Measurements from ENCODE around the gene SPAG8. TPM values are rescaled to one million over a fixed set of nuclear protein-coding genes. Genes with fewer than 3 reads are reported as not detected.

Gene SPAG8, protein sequence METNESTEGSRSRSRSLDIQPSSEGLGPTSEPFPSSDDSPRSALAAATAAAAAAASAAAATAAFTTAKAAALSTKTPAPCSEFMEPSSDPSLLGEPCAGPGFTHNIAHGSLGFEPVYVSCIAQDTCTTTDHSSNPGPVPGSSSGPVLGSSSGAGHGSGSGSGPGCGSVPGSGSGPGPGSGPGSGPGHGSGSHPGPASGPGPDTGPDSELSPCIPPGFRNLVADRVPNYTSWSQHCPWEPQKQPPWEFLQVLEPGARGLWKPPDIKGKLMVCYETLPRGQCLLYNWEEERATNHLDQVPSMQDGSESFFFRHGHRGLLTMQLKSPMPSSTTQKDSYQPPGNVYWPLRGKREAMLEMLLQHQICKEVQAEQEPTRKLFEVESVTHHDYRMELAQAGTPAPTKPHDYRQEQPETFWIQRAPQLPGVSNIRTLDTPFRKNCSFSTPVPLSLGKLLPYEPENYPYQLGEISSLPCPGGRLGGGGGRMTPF
- 3.2 TPM for total RNA-seq

DNA sequence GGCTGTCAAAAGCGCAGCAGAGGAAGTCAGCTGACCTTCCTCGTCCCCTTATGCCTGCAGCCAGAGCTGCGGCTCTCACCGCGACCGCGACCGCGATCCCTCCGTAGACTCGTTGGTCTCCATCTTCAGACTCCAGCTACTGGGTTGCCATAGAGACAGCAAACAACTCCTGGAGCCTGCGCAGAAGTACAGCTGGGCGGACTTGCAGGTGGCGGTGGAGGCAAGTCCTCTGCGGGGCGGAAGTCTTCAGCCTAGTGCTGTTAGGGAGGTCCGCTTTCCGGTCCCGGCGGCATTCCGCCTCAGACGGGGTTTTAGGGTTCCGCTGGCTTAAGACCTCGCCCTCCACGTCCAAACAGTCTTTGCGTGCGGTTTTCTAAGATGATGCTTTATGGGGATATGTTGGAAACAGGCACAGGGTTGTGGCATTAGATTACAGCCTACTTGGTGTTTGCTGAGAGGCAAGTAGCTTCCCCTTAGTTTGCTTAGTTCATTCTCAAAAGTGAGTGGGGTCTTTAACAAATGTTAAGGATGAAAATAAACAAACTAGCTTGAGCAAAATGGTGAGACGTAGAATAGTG, at the start of gene SPAG8:
Gene SPAG8, minus strand, starts transcription at position 238 of the 578 bp plus-strand sequence. Its CDS starts 115 bp downstream, at position 123.
- DNase-seq (ENCODE audit: low read depth in 2 of 3, low spot score in 2 of 3) = peak; percentile 94 to 99 (median 99)

DNA sequence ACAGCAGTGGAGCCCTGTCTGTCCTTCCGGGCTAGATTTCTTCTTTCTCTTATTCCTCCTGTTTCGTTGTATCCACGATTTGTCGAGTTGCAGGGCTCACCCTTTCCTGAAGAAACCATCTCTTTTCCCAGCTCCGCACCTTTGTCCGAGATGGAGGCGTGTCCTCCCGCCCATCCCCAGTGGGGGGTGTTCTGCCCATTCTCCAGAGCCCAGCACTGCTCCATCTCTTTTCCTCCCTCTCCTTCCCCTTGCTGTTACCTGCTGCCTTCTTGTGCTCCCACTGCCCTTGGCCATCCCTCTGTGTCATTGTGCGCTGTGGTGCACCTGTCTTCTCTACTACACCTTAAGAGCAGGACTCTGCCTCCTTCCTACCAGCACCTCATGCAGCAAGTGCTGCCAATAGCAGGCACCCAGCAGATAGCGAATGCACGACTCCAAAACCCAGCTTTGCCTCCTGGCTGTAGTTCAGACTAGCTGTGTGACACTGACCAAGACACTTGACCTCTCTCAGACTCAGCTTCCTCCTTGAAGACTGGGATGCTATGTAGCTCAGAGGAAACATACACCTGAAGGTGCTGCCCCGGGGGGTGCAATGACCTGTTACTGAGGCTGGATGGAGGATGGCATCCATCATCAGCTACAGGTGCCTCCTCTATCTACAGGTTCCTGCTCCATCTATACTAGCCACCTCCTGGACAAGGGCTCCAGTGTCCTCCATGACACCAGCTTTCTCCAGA, 49.3 kb upstream of the SPAG8 start:
- DNase-seq (ENCODE audit: low read depth in 2 of 3, low spot score in 2 of 3) = no peak

DNA sequence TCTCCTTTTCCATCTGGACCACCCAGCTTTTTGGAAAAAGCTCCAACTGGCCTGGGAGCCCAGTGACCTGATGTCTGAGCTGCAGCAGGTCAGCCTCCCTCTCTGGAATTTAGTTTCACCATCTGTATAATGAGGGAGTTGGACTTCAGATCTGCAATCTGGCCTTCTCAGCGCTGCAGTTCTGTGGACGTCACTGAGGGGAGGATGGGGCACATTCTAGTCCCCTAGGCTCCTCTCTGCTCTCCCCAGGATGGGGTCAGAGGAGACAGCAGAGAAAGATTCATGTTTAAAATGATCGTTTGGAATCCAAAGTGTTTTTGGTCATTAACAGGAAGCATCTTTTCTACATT, 47.9 kb upstream of the SPAG8 start:
- DNase-seq (ENCODE audit: low read depth in 2 of 3, low spot score in 2 of 3) = no peak

DNA sequence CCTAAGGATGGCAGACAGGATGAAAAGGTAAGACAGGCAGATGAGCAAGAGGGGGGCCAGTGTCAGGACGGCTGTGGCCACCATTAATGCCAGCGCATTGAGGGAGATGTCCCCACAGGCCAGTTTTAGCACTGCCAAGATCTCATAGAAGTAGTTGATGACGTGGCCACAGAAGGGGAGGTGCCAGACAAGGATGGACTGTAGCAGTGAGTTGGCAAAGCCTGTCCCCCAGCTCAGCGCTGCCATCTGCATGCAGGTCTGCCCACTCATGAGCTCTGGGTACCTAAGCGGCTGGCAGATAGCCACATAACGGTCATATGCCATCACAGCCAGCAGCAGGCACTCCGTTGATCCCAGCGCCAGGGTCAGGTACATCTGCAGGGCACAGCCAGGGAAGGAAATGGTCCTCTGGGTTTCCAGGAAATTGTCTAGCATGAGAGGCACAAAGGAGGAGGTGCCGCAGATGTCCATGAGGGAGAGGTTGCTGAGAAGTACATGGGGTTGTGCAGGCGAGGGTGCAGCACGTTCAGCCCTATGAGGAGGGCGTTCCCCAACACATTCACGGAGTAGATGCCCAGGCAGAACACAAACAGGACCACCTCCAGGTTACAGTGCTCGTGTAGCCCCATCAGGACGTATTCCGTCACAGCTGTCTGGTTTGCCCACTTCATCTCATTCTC, 47.4 kb upstream of the SPAG8 start:
- peak in 2 of 3 donors; percentile 76 to 81 for DNase-seq (ENCODE audit: low read depth in 2 of 3, low spot score in 2 of 3)

DNA sequence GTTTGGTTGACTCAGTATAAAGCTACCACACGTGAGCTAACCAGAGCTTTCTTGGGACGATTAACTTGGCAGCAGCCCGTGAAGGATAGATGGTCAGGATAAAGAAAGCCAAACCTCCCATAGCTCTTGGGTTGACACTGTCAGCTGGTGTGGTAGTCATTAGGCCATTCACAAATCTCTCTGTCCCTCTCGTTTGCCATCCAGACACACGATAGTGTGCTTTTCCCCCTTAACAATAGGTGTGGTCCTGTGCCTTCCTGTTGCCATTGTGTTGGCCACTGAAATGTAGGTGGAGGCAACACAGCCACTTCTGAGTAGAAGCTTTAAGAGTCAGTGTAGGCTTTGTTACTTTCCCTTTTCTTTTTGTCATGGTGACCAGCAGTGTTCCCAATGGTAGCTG, 46.4 kb upstream of the SPAG8 start:
- DNase-seq (ENCODE audit: low read depth in 2 of 3, low spot score in 2 of 3) = no peak

DNA sequence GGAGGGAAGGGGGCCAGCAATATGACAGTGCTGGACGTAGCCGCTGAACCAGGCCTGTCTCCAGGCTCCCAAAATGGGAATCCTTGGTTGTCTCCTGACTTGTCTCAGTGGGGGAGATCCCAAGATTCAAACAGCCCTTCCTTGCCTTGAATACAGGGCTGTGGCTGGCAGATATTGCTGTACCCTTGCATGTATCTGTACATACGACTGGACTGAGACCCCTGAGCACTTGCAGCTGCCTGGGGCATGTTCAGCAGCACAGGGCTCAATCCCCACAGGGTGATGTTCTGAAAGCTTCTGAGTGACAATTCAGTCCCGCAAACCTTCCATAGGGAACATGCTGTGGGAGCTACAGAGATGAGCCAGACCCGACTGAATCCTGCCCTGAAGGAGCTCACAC, 44.8 kb upstream of the SPAG8 start:
- DNase-seq (ENCODE audit: low read depth in 2 of 3, low spot score in 2 of 3) = no peak

DNA sequence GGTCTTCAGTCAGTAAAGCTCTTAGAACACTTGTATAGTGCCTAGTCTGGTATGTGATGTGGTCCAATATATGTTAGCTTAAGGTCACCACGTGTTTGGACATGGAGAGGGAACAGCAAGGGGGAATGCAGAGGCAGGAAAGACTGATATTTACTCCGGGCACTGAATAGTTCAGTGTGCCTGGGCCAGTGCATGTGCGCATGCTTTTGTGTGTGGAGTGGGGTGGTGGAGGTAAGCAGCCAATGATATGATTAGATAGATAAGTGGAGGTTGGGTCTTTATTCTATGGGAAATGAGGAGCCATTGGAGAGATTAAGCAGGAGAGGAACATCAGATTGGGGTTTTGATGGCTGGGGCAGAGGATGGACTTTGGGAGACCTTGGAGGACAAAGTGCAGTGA, 44.1 kb upstream of the SPAG8 start:
- DNase-seq (ENCODE audit: low read depth in 2 of 3, low spot score in 2 of 3) = no peak

DNA sequence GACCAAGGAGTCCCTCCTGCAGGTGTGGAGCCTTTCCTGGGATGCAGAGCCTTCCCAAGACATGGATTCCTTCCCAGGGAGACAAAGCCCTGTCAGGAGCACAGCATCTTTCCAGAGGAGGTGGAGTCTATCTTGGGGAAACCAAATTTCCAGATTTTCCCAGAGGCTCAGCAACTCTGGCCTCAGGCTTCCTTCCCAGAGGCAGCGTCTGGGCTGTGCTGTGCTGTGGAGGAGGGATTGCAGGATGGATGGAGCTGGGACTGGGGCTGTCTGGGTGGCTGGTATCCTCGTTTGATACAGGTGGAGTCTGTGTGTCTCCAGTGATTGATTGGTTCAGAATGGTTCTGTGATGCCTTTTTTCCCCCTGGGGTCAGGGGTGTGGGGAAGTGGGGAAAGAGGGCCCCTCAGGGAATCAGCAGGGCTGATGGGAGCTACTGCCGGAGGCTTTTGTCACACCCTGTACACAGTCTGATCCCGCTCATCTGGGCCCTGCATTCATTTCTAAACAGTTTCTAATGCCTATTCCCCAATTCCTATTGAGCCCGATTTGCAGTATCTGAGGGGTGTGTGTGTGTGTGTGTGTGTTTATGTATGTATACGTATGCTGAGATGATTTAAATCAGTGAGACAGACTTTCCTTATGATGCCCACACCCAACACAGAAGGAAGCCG, 42.2 kb upstream of the SPAG8 start:
- DNase-seq (ENCODE audit: low read depth in 2 of 3, low spot score in 2 of 3) = no peak

DNA sequence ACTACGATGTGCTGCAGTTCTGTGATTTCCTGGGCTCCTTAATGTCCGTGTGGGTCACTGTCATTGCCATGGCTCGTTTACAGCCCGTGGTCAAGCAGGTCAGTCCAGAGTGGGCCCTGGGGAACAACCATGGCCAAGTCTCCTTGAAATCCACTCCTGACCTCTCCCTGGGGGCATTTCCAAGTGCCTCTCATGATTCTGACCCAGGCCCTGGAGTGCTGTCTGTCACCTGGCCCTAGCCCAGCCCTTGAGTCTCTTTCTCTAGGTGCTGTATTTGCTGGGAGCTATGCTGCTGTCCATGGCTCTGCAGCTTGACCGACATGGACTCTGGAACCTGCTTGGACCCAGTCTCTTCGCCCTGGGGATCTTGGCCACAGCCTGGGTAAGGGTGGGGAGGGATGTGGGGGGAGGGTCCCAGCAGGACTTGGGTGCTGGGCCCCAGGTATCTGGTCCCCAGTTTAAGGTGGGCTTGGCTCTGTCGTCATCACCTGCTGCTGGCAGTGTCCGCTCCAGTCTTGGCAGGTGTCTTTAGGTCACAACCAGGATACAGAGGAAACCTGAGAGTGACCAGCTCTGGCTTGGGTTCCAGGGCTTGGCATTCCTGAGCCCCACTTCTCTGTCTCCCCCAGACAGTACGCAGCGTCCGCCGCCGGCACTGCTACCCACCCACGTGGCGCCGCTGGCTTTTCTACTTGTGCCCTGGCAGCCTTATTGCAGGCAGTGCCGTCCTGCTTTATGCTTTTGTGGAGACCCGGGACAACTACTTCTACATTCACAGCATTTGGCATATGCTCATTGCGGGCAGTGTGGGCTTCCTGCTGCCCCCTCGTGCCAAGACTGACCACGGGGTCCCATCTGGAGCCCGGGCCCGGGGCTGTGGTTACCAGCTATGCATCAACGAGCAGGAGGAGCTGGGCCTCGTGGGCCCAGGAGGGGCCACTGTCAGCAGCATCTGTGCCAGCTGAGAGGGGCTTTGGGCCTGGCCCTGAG, 41.1 kb upstream of the SPAG8 start:
- no peak for DNase-seq (ENCODE audit: low read depth in 2 of 3, low spot score in 2 of 3)

DNA sequence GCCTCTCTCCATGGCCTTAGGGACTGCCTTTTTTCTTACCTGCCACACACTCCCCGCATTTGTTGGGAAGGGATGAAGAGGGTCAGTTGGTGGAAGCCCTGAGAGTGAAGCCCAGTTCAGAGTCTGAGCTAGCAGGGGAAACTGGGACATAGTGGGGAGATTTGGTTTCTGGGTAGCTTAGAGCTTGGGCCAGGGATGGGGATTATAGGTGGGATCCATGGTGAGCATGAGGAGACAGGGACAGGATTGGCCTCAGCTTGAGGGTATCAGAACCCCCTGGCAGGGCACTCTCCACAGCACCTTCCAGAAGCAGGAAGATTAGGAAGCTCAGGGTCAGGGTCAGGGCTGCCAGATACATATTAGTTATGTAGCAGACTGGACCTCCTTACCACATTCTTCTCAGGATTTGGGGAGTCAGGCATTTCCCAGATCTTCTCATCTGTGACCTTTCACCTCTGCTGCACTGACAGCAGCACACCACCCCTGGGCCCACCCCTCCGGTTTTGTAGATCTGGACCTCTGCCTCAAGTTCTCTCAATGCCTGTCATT, 40.3 kb upstream of the SPAG8 start:
- no peak for DNase-seq (ENCODE audit: low read depth in 2 of 3, low spot score in 2 of 3)

DNA sequence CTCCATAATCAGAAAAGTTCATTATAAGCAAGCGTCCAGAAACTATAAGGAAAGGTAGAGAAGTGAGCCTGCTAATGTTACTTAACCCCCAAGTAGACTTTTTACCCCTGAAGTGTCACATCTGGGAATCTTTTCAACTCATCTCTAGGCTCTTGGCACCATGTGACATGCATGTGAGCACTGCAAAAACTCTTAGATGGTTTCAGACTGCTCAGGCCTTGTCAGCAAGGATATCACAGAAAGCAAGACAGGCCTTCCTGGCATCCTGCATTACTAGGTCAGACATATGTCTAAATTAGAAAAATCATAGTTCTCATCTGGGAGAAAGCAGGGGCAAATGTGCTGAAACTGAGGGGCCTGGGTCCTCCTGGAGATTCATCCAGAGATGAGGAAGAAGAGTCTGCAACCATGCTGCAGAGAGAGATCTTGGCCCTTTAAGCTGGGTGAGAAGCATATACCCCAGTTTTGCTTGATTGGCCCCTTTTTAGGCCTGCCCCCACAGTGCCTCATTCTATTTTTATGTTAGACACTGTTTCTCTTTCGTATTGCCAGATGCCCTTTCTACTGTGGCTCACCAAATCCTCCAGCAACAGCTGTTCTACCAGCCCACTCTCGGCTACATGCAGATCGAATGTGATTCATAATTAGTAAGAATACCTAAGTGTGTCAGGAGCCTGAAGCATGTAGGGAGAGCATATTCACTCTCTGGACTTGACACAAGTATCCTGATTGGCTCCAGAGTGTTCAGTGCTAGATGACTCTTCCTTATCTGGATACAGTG, 35.9 kb upstream of the SPAG8 start:
- DNase-seq (ENCODE audit: low read depth in 2 of 3, low spot score in 2 of 3) = no peak

DNA sequence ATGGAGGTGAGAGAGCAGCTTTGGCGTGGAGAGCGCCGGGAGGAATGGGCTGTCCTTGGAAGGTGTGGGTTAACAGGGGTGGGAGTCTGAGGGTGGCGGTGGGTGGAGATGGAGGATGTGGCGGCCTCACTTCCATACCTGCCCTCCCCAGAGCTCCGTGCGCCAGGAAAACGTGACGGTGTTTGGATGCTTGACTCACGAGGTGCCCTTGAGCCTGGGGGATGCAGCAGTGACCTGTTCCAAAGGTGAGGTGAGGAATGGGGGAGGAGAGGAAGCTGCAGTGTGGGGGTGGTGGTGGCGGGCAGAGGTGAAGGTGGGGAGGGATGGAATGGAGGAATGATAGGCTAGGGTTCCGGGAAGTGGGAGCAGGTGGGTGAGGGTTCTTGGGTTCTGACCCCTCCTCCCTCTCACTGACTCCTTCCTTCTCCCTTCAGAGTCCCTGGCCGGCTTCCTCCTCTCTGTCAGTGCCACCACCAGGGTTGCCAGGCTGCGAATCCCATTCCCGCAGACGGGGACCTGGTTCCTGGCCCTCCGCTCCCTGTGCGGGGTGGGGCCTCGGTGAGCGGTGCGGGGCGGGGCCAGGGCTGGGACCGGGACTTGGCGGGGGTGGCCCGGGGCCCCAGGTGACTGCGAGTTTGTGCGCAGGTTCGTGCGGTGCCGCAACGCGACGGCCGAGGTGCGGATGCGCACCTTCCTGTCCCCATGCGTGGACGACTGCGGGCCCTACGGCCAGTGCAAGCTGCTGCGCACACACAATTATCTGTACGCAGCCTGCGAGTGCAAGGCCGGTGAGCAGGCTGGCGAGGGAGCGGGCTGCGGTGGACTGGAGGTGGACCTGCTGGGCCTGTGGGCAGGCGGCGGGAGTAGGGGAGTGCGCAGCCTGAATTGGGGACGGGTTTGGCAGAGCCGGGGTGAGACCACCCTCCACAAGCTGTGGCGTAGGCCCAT, 34.0 kb upstream of the SPAG8 start:
- no peak for DNase-seq (ENCODE audit: low read depth in 2 of 3, low spot score in 2 of 3)

DNA sequence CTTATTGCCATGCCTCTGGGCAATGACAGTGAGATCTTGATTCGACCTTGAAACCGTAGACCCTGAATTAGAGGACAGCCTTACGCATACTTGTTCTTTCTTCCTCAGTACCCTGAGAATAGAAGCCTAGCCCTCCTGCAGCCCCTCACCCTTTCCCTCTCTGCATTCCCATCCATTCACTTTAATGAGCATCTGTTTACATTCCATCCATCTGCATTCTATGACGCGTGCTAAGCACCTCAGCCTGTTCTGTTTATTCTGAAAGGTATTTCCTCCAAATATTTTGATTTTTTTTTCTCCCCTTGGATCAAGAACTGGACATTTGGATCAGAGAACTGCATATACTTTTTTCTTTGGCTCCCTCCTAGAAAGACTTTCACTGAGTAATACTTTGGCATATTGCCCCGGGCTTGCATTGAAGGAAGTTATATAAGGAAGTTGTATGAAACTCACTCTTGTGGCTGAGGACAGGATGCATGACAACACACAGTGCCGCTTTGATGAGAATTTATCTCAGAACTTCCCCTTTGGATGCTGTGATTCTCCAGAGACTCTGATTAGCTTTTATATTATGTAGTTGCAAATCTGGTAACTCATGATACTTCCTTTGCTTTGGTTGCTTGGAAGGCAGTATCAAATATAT, 32.7 kb upstream of the SPAG8 start:
- DNase-seq (ENCODE audit: low read depth in 2 of 3, low spot score in 2 of 3) = peak in 2 of 3 donors; percentile 88 to 96

DNA sequence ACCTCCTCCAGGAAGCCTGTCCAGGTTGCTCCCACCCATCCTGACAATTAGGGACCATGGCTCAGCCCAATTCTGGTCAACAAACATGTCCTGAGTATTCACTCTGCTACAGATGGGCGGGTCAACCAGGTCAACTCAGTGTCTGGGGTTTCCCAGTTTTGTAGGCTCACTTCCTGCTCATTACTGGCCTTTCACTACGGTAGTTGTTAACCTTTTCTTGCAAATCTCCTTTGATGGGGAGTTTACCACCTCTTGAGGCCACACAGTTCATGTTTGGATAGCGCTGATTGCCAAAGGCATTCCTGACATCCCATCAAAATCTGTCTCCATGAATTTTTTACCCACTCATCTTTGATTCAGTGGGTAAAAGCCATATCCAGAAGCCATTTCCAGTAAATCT, 30.7 kb upstream of the SPAG8 start:
- no peak for DNase-seq (ENCODE audit: low read depth in 2 of 3, low spot score in 2 of 3)

DNA sequence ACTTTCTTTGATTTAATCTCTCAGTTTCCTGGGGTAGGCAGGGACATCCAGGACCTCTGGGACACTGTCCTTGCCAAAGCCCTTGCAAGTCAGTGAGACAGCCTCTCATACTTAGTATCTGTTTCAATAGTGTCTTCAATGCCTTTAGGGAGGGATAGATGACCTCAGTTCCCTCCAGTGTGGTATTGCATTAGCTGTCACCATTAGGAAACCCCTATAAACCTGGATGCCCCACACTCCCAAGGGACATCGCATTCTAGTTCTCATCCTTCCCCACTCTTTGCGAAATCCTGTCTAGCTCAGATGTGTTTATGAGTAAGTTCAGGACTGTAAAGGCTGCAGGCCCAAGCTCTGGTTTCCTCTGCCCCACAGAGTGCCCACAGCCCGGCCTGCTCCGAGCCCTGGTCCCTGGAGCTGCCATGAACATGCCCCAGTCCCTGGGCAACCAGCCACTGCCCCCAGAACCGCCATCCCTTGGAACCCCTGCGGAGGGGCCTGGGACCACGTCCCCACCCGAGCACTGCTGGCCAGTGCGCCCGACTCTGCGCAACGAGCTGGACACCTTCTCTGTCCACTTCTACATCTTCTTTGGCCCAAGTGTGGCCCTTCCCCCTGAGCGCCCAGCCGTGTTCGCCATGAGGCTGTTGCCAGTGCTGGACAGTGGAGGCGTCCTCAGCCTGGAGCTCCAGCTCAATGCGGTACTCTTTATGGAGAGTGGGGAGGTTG, 30.1 kb upstream of the SPAG8 start:
- no peak for DNase-seq (ENCODE audit: low read depth in 2 of 3, low spot score in 2 of 3)

DNA sequence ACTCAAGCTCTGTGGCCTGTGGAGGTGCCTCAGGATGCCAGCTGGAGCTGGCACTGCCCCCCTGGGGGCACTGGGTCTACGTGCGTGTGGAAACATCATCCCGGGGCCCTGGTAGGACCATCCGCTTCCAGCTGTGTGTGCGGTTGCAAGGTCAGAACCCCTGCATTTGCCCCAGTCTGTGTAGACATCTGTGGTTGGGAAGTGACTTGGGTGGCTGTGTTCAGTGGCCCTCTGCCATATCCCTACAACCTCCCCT, 29.5 kb upstream of the SPAG8 start:
- no peak for DNase-seq (ENCODE audit: low read depth in 2 of 3, low spot score in 2 of 3)

Measured in hematopoietic multipotent progenitor cell (in vitro differentiated cells).